ENCODE data around the gene SLC9A8.
"Not testable (repeated sequence)": the region's sequence is repeated elsewhere in the genome, so short reads cannot be mapped to it uniquely, and the experiment has no call there.

SLC9A8 gene

DNA sequence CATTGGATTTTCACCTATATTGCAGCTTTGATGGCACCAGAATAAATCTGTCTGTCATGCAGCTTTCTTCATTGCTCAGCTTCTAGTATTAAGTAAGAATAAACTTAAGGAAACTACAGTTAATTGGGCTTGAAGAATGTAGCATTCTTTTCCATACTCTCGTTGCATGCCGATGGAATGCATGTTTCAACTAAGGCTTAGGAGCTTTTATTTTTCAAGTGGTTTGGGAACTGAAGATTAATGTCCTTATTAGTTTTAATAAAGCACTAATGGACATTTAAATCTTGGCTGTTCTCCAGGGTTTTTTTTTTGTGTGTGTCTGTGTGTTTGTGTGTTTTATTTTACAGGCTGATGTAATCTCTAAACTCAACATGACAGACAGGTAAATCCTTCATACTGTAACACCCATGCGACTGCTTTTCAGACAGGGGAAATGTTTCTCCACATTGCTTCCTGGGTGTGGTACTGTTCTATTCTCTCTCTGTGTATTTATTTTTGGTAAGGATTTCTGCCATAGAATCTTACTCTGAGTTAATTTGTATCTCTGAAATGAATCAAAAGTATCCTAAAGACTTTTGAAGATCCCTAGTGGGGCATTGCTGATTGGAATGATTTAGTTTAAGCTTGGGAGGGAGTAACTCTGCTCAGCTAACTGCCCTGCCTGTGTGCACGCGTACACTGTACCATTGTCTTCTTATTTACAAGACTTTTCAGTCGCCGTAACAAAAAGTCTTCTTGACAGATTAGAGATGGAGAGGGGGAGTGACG, 38.0 kb downstream of the SLC9A8 start:
- no peak for DNase-seq (ENCODE audit: low read depth in 2 of 2)

DNA sequence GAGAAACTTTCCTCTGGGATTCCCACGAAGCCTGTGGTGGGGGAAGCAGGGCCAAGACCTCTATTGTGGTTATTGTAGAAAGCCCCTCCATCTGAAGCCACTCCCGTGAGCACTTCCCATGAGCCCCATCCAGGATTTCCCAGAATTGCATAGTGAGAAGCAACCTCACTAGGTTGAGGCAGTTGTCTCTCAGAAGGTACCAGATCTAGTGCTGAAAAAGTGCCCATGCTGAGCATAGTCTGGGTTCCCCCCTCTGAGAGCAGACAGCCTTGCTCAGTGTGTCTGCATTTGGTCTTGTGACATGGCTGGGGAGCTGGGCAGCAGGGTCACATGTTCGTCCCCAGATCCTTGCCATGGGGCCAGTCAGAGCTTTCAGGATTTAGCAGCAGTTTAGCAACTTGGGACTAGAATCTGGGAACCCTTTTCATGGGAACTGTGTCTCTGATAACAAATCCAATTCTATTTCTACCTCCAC, 38.6 kb downstream of the SLC9A8 start:
- DNase-seq (ENCODE audit: low read depth in 2 of 2) = no peak

DNA sequence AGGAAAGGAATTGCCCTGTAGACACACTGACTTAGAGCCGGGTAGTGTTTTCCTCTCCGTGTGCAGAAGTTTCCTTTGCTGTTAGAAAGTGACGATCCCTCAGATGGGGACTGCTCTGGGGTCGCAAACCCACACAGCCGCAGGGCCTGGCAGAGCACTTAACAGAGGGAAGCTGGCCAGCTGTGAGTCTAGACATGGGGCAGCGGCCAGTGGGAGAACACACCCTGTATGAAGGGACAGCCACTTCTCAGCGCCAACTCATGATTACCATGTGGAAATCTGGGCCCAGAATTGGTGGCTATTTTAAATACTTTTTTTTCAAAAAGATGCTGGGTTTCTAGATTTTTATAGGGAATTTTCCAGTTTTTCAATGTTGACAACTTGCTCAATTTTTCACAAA, 39.4 kb downstream of the SLC9A8 start:
- DNase-seq (ENCODE audit: low read depth in 2 of 2) = no peak

DNA sequence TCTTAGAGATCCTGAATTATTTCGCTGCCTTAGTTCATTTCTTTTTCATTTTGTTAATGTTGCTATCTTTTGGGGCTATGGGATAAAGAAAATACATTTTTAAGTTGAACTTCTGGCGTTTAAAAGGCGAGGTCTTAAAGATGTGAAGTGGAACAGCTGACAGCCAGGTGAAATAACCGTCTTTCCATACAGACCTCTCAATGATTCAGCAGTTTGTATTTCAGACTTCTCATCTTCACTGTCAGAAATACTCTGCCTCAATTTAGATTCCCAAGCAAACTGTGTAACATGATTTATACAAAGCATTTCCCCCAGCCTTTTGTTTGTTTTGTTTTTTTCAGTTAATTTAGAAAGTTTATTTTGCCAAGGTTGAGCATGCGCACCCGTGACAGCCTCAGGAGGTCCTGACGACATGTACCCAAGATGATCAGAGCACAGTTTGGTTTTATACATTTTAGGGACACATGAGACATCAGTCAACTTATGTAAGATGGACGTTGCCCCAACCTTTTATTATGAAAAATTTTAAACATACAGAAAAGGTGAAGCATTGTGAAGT, 40.0 kb downstream of the SLC9A8 start:
- no peak for DNase-seq (ENCODE audit: low read depth in 2 of 2)

DNA sequence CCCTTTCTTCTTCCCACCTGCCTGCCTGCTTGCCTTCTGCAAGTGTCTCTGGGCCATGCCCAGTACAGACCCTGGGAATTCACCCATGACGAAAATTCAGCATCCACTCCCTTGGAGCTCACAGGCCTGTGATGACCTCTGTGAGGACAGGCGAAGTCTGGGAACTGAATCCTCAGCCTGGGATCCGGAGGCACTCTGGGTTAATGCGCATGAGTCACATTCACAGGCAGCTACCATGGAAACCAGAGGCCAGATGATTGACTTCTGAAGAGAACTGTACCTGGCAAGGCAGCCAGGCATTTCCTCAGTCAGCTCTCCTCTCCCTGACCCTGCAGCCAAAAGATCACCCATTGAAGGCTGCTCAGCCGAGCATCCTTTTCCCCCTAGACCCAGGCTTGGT, 41.0 kb downstream of the SLC9A8 start:
- DNase-seq (ENCODE audit: low read depth in 2 of 2) = no peak

DNA sequence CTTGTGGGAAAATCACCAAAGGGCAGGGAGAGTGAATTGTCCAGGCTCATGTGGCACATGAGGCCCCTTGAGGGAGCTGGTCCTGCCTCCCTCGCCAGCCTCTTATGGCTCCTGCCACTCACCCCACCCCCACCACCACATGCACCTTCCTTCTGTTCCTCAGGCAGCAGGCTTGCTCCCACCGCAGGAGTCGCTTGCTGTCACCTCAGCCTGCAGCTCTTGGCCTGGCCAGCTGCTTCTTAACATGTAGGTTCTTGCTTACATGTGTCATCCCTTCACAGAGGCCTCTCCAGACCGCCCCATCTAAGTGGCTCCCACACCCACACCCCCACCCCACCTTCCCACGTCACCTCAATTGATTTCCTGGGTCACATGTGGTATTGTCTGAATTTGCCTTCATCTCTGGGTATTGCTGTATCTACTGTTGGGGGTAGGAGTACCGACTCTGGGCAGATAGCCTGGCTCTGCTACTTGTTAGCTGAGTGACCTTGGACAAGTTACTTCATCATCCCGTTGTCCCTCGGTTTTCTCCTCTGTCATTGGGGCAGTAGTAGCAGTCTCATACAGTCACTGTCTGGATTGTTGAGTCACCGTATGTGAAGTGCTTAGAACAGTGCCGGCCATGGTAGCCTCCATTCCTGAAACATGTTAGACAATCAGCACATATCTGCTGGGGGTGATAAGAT, 41.7 kb downstream of the SLC9A8 start:
- DNase-seq (ENCODE audit: low read depth in 2 of 2) = no peak

DNA sequence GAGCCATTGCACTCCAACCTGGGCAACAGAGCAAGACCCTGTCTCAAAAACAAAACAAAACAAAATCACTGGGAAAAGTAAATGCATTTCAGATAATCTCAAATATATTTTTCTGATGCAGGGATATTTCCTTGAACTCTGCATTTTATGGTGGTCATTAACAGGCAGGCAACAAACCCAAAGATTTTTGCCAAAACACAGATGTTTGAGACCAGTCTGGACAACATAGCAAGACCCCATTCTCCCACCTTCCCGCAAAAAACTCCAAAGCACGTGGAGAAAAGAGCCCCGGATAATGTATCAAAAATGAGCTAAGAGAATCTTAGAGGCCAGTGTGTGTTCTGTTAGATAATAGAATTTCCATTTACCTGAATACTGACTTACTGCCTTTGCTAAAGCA, 44.3 kb downstream of the SLC9A8 start:
- no peak for DNase-seq (ENCODE audit: low read depth in 2 of 2)

DNA sequence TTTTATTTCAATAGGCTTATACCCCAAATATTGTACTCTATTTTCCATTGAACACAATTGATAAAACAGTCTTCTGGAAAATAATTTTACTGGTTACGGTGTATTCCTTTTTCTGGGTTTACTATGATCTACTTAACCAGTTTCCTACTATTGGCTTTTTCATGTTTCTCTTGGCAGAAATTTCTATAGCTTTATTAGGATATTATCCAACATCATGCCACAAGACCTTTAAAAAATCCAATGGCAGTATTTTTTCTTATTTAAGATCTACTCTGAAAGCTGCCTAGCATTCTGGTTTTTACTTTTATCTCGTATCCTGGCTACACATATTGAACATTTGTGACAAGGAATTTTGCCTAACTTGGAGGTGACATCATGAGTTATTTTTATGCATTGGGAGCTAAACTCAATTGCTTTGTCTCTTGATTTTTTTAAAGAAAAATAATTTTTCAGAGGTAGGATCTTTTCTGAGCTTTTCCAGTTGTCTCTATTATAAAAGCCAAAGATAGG, 45.5 kb downstream of the SLC9A8 start:
- no peak for DNase-seq (ENCODE audit: low read depth in 2 of 2)

DNA sequence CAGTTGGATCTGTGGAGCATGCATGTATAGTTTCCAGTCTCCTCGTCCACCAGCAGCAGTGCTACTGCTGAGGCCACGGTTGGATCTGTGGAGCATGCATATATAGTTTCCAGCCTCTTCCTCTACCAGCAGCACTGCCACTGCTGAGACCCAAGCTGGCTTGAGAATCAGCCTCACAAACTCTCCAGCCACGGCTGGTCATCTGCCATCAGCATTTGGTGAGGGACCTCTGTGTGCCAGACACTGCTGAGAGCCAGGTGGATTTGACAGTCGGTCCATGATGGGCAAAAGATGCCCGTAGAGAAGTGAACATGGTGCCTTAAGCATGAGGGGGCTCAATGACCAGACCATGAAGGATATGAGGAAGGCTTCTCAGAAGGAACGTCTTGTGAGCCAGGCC, 46.4 kb downstream of the SLC9A8 start:
- no peak for DNase-seq (ENCODE audit: low read depth in 2 of 2)

DNA sequence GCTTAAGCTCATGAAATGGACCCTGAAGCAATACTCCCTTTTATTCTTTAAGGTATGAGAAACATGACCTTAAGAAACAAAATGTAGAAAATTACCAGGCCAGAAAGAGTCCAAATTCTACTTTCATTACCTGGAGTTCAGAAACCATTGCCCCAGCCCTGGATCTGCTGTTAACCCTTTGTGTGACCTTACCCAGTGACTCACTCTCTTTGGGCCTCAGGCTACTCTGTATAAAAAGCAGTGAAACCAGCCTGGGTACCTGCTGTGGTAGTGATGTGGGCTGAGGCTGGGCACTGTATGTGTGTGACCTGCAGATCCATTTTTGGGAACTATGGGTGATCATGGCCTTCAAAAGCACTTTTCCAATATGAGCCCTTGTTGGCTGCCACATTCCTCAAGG, 47.2 kb downstream of the SLC9A8 start:
- DNase-seq (ENCODE audit: low read depth in 2 of 2) = no peak

DNA sequence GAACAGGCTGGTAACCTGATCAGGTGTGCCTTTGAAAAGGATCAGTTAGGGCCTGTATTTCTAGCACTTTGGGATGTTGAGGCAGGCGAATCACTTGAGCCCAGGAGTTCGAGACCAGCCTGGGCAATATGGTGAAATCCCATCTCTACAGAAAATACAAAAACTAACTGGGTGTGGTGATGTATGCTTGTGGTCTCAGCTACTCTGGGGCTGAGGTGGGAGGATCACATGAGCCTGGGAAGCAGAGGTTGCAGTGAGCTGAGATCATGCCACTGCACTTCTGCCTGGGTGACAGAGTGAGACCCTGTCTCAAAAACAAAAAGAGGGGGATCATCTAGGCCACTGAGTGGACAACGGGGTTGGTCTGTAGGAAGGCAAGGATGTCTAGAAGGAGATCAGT, 48.6 kb downstream of the SLC9A8 start:
- not testable (repeated sequence) for DNase-seq (ENCODE audit: low read depth in 2 of 2)

DNA sequence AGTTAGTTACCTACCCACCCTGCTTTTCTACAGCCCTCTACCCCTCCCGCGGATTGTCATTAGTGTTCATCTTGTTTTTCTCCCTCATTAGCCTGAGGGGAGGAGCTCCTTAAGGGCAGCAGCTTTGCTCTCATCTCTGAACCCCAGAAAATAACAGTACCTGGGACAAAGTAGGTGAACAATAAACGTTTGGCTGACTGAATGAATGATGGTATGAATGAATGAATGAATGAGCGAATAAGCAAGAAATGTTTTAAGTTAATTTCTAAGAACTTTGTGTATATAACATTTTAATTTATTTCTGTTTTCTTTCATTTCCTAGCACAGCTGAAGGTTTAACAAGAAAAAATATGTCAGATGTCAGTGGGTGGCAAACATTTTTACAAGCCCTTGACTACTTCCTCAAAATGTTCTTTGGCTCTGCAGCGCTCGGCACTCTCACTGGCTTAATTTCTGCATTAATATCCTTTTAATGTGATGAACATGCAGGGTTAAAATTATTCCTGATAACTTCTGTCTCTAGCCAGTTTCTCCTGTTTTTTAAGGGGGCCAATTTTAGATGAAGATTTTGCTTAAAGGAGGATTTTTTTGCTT, 50.1 kb downstream of the SLC9A8 start:
- DNase-seq (ENCODE audit: low read depth in 2 of 2) = no peak

DNA sequence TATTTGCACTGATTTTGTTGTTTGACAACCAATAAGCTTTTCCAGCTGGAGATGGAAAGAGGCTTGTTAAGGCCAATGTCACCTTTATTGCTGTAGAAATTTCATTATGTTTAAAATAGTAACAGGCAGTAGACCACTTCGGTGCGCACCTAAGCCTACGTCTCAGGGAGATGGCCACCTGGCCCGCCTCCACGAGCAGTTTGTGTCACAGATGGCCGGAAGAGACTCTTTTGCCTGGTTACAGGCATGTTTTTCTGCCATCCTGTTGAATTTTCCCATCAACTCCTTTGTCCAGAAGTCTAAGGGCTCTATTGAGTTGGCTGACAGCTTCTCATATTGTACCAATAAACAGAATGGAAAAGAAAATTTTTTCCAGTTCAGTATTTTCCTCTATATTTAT, 51.0 kb downstream of the SLC9A8 start:
- no peak for DNase-seq (ENCODE audit: low read depth in 2 of 2)

DNA sequence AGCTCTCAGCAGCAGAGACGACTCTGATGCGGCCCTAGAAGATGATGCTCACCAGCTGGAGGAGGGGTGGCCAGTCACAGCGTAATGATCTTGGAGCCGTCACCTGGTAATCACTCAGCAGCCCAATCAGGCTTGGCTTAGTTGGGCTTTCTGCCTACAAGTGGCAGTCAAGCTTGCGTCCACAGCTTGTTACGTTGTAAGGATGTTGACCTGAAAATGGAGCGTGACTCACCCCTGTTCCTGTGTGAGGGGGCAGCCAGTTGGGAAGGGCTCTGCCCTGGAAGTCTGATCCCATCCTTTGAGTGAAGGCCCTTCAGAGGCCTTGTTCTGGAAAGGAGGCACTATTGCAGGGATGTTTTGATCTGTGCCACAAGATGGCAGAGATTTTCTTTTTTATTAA, 52.9 kb downstream of the SLC9A8 start:
- no peak for DNase-seq (ENCODE audit: low read depth in 2 of 2)

DNA sequence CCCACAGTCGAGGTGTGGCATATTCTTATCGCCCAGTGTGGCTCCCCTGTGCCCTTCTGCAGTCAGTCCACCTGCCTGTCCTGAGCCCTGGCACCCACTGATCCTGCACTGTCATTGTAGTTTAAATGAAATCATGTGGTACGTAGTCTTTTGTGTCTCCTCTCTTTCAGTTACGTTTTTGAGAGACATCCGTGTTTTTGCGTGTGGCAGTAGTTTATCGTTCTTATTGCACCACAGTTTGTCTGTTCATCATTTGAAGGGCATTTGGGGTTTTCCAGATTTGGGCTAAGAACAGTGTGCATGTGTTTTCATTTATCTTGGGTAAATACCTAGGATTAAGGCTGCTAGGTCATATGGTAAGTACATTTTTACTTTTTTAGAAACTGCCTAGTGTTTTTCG, 53.4 kb downstream of the SLC9A8 start:
- DNase-seq (ENCODE audit: low read depth in 2 of 2) = no peak

DNA sequence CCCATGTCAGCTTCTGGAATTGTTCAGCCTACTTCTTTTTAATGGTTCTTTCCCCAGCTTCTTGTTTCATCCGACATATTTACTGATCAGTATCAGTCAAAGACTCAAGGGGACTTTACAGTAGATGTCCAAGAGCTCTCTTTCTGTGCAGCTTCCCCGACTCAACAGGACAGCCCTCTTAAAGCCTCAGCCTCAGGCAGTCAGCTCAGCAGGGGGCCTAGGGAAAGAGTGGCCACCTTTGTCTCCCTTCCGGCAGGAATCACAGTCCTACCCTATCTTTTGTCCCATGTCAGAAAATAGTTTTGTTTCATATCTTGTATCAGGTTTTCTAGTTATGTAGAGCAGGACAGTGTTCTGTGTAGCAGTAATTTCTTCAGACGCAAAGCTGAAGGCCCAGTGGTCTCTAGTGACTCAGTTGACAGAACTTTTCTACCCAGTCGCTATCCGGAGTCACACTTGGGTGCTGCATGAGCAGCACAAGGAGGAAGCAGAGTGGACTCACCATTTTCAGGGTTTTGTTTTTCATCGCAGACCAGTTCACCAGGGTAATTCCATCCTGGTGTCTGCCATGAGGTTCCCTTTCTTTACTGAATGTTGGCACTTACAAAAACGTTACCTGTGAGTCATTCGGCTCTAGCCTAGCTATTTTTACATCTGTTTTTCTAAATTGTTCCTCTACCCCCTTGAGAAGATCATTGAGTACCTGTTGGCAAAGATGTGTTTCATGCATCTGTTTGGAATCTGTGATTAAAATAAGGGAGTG, 55.0 kb downstream of the SLC9A8 start:
- DNase-seq (ENCODE audit: low read depth in 2 of 2) = no peak

DNA sequence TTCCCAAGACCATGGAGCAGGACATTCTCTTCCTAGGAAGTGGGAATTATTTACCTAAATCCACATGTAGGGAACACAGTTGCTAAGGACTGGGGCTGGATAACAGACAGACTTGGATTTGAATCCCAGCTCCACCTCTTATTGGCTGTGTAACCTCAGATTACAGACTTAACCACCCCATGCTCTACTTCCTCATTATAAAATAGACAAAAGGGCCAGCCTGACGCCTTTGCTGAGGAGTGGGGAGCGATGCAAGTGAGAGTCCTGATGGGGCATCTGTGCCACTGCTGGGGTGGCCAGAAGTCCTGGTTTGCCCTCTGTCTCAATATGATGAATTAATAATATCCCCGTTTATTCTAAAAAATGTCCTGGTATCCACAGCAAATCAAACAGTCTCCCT, 55.9 kb downstream of the SLC9A8 start:
- DNase-seq (ENCODE audit: low read depth in 2 of 2) = no peak

DNA sequence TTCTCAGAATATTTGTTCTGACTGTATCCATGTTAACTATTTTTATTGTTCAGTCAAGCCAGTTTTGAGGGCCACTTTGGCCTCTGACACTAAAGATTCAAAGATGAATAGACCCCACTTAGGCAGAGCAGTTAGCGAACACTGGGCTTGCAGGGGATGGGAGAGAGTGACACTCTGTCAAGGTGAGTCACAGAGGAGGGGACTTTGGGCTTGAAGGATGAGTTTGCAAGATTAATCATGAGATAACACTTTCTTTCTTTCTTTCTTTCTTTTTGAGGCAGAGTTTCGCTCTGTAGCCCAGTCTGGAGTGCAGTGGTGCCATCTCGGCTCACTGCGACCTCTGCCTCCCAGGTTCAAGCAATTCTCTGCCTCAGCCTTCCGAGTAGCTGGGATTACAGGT, 56.3 kb downstream of the SLC9A8 start:
- no peak for DNase-seq (ENCODE audit: low read depth in 2 of 2)

DNA sequence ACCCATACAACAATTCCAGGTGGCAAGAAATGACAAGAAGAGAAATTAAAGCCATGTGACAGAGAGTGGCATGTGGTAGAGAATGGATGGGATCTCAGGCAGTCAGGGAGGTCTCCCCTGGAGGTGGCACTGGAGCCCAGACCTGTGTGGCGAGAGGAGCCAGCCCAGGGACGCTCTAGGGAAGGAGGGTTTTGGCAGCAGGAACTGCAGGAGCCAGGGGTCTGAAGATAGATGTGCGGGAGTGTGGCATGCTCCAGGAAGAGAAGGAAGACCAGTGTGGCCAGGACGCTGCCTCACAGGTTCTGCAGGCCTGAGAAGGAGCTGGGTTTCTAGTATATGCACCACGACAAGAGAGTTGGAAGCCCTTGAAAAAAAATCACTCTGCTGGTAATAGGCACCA, 57.6 kb downstream of the SLC9A8 start:
- DNase-seq (ENCODE audit: low read depth in 2 of 2) = no peak

DNA sequence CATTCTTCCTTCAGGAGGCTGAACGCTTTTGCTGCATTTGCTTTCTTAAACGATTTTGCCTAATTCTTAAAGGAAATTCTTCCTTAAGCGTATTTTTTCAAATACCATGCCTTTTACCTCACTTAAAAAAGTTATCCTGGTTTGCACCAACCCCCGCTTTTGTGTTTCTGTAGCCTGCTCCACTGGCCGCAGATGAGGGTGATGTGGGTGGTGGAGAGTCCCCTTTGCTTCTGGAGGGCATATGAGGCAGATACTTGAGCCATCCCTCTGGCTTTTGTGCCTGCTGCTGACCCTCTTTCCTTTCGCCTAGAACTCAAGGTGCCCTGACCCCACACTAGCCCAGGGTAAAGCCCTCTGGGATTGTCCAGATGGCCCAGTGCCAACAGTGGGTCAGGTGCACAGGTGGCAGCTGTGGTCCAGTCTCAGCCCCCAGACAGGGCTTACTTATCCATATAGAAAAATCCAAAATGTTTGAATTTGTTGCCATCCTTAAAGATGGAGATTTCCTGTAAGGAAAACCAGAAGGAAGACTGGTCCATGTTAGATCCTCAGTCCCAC, 58.8 kb downstream of the SLC9A8 start:
- no peak for DNase-seq (ENCODE audit: low read depth in 2 of 2)

DNA sequence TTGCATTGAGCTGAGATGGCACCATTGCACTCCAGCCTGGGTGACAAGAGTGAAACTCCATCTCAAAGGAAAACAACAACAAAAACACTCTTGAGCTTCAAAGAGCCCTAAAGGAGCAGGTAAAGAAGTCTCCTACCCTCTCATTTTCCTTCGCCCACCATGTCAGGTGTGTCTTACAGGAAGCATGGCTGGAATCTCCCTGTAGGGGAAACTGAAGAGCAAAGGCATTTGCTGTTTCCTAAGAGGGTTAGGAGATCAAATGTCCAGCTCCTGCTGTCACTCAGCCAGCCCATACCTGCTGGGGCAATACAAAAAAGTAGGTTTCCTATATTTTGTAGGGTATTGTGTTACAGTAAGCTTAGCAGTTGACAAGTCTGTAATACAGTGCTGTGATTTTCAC, 59.4 kb downstream of the SLC9A8 start:
- DNase-seq (ENCODE audit: low read depth in 2 of 2) = no peak

DNA sequence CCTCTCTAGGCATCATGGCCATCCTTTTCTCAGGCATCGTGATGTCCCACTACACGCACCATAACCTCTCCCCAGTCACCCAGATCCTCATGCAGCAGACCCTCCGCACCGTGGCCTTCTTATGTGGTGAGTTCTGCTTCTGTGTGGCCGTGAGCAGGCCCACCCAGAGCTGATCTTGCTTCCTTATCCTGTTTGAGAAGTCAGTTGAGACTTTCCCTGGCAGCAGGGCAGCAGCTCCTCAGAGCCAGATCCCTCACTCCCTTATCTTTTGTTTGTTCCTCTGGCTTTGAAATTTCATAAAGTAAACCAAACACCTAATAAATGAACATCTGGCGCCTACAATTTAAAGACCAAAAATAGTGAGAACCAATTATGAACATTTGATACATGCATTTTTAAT, 62.1 kb downstream of the SLC9A8 start:
- DNase-seq (ENCODE audit: low read depth in 2 of 2) = no peak

Data from stimulated activated CD8-positive, alpha-beta memory T cell treated with anti-CD3 and anti-CD28 coated beads, Interleukin-7, amount 100 ng/mL, for 4 hours (primary cell).